OCI-LY1 (cell line): ENCODE results near the gene SLC25A27.

Source experiments
- EZH2 ChIP-seq: fragments of 200-600 bp; sonication (generic), shearing (Covaris generic); IDR thresholded peaks from 2 replicates; pipeline ENCODE4 v1.8.0; 2017; ENCODE audit warnings: borderline replicate concordance, mixed run types, mild to moderate bottlenecking, antibody characterized with exemption, low read length, moderate library complexity, mixed read lengths
- TF ChIP-seq, protein P1 (sequence below): fragments of 200-600 bp; sonication (generic), shearing (Covaris generic); IDR thresholded peaks from 2 replicates; pipeline ENCODE4 v1.5.1; 2017; ENCODE audit warnings: mild to moderate bottlenecking, antibody characterized with exemption, low read length, moderate library complexity, mixed read lengths

DNA sequence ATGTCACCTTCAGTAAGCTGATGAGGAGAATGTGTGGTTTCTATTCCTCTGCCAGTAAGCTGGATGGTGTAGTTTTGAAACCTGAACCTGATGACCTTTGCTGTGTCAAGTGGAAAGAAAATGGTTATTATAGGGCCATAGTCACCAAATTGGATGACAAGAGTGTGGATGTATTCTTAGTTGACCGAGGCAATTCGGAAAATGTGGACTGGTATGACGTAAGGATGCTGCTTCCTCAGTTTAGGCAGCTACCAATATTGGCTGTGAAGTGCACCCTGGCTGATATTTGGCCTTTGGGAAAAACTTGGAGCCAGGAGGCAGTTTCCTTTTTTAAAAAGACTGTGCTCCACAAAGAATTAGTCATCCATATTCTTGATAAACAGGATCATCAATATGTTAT lies 36.9 kb downstream of the SLC25A27 start:
- no peak for TF ChIP-seq EZH2
- TF ChIP-seq, protein P1, sequence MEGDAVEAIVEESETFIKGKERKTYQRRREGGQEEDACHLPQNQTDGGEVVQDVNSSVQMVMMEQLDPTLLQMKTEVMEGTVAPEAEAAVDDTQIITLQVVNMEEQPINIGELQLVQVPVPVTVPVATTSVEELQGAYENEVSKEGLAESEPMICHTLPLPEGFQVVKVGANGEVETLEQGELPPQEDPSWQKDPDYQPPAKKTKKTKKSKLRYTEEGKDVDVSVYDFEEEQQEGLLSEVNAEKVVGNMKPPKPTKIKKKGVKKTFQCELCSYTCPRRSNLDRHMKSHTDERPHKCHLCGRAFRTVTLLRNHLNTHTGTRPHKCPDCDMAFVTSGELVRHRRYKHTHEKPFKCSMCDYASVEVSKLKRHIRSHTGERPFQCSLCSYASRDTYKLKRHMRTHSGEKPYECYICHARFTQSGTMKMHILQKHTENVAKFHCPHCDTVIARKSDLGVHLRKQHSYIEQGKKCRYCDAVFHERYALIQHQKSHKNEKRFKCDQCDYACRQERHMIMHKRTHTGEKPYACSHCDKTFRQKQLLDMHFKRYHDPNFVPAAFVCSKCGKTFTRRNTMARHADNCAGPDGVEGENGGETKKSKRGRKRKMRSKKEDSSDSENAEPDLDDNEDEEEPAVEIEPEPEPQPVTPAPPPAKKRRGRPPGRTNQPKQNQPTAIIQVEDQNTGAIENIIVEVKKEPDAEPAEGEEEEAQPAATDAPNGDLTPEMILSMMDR = no peak
